ENCODE results near the gene EYS.

The EYS gene

DNA sequence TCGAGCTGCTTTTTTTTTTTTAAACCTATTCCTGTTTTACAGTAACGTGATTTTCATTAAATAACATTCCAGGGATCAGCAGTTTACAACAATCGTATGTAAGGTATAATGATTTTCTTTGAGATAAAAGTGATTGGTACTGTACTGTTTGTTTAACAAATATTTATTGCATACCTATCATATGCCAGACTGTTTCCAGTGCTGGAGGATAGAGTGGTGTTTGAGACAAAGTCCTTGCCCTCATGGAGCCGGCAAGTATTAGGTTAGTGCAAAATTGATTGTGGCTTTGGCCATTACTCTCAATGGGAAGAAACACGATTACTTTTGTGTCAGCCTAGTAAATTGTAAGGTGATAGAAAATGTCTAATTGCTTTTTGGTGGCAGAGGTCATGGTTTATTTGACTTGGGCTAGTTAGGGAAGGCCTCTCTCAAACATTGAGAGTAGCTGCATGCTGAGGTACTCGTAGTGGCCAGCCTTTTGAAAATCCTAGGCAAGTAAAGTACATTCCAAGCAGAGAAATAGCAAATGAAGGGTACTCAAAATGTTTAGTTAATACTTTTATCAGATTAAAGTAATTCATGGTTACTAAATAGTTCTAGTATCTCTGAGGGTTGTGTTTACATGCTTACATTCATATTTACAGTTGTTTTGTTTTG, 2035.8 kb downstream of the EYS start:
- no peak for DNase-seq (ENCODE audit: low spot score)

Data from putamen (tissue), 1 donor.